NB4 (cell line): Measurements from ENCODE around the gene TBC1D2B.

Experiments used
- DNase-seq: peaks from one replicate; pipeline ENCODE4 v3.0.0; 2010; ENCODE audit warnings: low read depth
- H3K4me3 ChIP-seq: one replicate; pipeline ENCODE4 v1.5.1; 2011; ENCODE audit warnings: mild to moderate bottlenecking, low read depth, low read length, moderate library complexity
- MYC ChIP-seq: IDR thresholded peaks from 2 replicates; pipeline ENCODE4 v1.6.1; 2011; ENCODE audit warnings: low read depth, low read length
- POLR2A ChIP-seq: IDR thresholded peaks from 2 replicates; pipeline ENCODE4 v1.6.1; 2011; ENCODE audit warnings: mild to moderate bottlenecking; ENCODE audit not compliant: insufficient read length; ENCODE audit errors: extremely low read depth
- TF ChIP-seq, protein P1 (sequence below): IDR thresholded peaks from one replicate; pipeline ENCODE4 v1.5.1; 2012; ENCODE audit warnings: low read depth, low read length
- TF ChIP-seq, protein P2 (sequence below): IDR thresholded peaks from 2 replicates; pipeline ENCODE4 v1.6.1; 2011; ENCODE audit warnings: low read depth, low read length

TBC1D2B gene

DNA sequence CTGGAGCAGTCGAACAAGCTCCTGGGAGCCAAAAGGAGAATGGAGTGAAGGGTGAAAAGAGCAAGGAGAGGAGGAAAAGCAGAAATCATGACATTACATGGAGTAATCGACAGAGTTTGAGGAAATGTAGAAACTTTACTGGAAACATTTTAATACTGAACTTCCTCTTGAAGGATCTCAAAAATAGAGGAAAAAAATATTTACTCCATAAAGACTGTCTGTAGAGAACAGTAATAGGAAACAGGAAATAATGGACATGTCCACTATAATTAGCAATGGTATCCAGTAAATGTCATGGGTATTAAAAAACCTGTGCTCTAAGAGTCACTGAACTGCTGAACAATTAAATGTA lies 53.0 kb downstream of the TBC1D2B start:
- TF ChIP-seq, protein P1, sequence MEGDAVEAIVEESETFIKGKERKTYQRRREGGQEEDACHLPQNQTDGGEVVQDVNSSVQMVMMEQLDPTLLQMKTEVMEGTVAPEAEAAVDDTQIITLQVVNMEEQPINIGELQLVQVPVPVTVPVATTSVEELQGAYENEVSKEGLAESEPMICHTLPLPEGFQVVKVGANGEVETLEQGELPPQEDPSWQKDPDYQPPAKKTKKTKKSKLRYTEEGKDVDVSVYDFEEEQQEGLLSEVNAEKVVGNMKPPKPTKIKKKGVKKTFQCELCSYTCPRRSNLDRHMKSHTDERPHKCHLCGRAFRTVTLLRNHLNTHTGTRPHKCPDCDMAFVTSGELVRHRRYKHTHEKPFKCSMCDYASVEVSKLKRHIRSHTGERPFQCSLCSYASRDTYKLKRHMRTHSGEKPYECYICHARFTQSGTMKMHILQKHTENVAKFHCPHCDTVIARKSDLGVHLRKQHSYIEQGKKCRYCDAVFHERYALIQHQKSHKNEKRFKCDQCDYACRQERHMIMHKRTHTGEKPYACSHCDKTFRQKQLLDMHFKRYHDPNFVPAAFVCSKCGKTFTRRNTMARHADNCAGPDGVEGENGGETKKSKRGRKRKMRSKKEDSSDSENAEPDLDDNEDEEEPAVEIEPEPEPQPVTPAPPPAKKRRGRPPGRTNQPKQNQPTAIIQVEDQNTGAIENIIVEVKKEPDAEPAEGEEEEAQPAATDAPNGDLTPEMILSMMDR = no peak
- TF ChIP-seq MYC (no peak), POLR2A (no peak)
- TF ChIP-seq, protein P2, sequence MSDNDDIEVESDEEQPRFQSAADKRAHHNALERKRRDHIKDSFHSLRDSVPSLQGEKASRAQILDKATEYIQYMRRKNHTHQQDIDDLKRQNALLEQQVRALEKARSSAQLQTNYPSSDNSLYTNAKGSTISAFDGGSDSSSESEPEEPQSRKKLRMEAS = no peak
- no peak for DNase-seq
- H3K4me3 ChIP-seq = no peak overlapping the region

DNA sequence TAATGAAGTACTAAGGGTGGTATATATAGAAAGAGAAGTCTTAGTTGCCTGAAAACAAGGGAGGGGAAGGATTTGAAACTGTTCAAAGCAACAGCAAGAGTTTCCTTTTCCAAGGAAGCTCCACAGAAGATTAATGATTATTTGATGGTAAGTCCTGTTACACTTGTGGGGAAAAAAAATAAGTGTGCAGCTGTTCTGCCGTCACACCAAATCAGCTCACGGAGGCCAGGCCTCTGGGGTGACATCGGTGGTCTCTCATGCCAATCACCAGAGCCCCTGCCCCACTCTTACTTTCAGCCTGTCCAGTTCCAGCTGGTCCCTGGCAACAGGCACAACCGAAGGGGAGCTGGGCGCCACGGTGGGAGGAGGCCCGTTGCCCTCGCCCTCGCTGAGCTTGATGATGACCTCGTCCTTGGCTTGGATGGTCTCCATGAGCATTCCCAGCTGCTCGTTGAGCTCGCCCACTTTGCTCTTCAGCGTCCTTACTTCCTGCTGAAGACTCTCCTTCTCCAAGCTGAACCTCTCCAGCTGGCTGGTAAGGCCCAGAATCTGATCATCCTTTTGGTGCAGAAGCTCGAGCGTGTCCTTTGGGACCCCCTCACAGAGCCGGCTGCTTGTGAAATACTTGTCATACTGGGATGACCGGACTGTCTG lies 53.5 kb downstream of the TBC1D2B start:
- TF ChIP-seq, protein P2 = no peak
- TF ChIP-seq POLR2A = no peak
- no peak for TF ChIP-seq MYC
- TF ChIP-seq, protein P1 = no peak
- no peak overlapping the region for H3K4me3 ChIP-seq

DNA sequence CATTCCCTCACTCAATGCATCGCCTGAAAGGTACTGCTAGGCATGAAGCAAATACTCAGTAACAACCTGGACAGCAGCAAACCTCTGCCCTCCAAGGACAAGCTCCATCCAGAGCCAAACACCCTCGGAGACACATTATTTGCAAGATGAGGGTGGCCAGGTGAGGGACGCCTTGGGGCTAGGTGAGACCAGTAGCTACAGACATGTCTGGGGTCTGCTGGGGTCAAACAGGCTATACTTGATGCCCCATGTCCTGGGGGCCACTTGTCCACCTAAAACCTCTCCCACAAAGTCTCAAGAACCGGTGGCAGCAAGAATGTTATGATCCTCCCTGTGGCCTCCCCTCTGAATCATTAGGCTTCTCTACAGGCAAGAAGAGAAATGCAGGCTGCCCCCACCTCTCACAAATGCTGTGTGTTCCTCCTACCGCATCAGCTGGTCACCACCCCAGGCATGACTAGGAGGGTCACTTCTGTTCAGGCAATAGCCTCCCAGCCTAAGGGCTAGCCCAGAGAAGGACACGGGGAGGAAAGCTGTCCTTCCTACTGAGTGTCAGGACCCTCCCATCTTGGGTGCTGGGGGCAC lies 54.3 kb downstream of the TBC1D2B start:
- H3K4me3 ChIP-seq = no peak overlapping the region
- TF ChIP-seq, protein P2 = no peak
- TF ChIP-seq MYC (no peak), POLR2A (no peak)
- TF ChIP-seq, protein P1 = no peak
- DNase-seq = no peak

More for the DNA sequence above, 53.5 kb downstream of the TBC1D2B start:
- DNase-seq = no peak

DNA sequence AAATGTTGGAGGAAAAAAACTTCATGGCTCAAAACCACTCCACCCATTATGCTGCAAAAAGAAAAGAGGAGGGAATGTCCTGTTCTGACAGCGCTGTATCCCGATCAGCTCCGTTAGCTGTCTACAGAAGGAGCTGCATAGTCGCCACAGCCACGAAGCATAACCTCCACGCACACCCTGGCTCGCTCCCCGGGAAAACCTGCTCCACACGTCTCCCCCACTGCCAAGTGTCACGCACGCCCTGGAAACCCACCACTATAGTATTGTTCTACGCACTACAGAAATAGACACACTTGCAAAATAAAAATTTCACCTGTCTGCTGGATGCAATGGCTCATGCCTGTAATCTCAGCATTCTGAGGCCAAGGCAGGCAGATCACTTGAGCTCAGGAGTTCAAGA lies 55.8 kb downstream of the TBC1D2B start:
- TF ChIP-seq MYC (no peak), POLR2A (no peak)
- TF ChIP-seq, protein P2 = no peak
- TF ChIP-seq, protein P1 = no peak
- DNase-seq = no peak

DNA sequence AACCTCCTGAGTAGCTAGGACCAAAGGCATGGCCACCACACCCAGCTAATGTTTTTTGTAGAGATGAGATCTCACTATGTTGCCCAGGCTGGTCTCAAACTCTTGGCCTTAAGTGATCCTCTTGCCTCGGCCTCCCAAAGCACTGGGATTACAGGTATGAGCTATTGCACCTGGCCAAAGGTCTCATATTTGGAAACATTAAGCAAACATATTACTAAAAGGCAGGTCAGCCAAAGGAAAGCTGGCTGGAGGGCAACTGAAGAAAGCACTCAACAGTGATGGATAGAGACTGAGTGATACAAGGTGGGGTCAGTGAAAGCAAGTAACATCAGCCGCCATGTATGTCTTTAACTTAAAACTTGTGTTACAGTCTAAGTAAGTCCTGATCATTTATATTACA lies 57.5 kb downstream of the TBC1D2B start:
- no peak overlapping the region for H3K4me3 ChIP-seq
- no peak for DNase-seq
- TF ChIP-seq, protein P1 = no peak
- TF ChIP-seq POLR2A (no peak), MYC (no peak)
- TF ChIP-seq, protein P2 = no peak

More for the DNA sequence above, 55.8 kb downstream of the TBC1D2B start:
- H3K4me3 ChIP-seq = no peak overlapping the region
